ENCODE measurements around the gene SORBS1.
A peak's percentile ranks its signal among the peaks of the same experiment; 100 is the strongest.

SORBS1 gene

DNA sequence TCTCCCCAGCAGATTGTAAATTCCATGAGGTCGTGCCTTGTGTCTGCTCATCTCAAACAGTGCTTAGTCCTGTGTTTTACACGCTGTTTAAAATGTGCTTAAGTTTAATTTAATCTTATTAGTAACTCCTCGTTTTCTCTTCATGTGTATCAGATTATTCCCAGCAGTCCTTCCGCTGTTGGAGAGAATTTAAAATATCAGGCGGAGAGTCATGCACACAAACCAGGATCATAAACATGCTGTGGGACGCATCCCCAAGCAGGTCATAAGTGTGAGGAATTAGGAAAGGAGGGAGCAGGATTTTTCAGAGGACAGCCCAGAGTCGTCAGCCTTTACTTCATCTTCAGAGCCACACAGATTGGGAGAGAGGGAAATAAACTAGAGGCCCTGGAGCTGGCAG is 4.2 kb upstream of the SORBS1 start:
- DNase-seq = no peak

DNA sequence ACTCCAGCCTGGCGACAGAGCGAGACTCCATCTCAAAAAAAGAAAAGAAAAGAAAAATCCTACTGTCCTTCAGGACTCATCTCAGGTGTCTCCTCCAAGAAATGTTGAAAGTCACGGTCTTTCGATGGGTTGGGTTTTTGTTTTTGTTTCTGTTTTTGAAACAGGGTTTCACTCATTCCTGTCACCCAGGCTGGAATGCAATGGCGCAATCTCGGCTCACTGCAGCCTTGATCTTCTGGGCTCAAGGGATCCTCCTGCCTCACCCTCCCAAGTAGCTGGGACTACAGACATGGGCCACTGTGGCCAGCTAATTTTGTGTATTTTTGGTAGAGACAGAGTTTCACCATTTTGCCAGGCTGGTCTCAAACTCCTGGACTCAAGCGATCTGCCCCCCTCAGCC is 3.1 kb upstream of the SORBS1 start:
- DNase-seq = no peak

DNA sequence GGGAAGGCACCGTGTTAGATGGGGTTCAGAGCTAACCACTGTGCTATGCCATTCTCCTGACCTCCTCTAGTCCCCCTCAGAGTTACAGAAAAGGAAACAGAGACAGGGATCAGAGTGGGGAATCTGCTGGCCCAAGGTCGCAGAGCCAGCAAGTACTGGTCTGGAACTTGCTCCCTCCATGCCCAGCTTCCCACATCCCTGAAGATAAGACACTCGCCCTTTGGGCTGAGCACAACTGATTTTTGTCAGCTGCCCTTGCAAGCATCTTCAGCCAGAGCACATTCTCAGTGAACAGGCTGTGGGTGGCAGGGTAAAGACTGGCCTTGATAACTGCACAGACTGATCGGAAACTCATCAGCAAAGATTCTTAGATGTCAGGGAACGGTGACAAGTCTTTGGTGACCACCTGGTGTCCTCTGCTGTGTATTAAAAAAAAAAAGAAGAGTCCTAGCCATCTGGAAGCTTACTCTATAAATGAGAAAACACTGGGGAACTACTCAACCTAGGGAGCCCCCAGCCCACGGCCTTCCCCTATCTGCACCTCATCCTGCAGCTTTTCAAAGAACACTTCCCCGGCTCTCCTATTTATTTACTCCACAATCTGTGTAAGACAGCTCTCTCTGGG is 1.3 kb upstream of the SORBS1 start:
- DNase-seq = no peak

DNA sequence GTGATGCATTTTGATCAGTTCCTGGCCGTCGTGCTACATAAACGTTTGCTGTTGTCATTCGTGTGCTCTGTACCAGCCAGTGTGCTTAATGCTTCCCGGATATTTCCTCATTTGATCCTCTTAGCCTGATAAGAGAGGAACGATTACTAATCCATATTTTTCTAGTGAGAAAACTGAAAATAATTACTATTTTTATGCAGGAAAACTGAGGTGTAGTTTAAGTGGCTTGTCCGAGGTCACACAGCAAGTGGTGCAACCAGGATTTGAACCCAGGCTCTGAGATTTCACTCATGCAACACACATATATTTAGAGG is 650 bp upstream of the SORBS1 start:
- no peak for DNase-seq

DNA sequence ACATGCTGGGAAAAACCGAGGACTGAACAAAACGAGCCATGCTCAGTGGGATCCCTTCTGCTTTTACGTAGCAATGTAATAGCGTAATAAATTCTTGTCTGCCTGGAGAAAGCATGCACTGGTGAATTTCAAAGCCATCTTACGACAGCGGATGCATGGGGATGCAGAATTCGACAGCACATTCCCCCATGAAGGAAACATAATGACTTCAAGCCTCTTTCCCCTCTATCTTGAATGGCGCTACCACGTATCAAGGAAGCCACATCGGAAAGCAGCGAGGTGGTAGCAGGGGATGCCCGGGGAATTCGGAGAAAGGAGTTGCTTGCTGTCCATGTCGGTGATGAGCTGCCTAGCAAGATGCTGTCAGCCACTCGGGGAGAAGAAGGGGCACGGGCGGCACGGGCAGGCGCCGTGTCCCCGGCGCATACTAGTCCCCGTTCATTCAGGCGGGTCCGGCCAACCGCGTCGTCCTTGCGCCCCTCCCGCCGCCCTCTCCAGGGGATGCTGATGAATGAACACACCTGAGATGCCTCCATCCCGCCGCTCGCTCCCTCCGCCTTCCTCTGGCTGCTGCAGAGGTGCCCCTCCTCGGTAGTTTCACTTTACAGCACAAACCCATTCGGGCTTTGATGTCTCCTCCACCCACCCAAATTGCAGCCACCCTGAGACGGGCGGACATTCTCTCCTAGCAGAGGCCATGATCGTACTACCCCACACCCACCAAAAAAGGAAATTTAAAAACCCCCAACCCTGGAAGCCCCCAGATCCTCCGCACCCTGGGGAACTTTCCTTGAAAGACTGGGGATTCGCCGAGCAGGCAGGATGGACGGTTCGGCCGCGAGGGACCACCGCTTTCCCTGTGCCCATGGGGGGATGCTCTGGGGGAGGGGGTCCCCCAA is 644 bp downstream of the SORBS1 start:
- DNase-seq = peak; percentile 26

DNA sequence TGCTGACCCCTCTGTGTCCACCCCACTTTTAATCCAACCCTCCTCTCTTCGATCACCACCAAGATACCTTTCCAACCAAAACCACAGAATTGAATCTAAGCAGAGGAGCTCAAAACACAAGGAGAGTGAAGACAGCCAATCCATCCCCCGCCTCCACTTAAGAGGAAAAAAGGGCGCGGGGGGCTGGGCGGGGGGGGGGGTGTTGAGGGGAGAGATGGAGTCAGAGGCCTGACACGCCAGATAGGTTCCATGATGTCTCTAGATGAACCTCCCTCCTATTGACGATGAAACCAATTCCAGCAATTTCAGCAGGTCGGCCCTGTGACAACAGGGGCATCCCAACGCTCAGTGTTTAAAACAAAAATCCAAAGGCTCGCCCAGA is 1.3 kb downstream of the SORBS1 start:
- no peak for DNase-seq

DNA sequence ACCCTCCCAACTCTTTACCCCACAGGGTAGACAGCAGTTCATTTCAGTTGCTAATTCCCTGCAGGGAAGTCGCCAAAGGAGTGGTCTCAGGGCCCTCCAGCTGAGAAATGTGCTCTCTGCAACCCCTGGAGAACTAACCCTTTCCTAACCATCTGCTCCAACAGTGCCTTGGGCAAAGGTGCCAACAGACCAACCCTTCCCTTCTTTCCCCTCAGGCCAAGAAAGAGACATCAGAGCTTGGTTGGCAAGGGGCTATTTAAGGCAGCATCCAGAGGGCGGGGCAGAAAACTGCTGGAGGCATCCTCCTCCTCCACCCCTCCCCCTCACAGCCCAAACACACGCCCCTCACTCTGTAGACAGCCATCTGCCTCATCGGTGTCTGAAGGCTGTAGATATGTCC is 1.7 kb downstream of the SORBS1 start:
- no peak for DNase-seq

DNA sequence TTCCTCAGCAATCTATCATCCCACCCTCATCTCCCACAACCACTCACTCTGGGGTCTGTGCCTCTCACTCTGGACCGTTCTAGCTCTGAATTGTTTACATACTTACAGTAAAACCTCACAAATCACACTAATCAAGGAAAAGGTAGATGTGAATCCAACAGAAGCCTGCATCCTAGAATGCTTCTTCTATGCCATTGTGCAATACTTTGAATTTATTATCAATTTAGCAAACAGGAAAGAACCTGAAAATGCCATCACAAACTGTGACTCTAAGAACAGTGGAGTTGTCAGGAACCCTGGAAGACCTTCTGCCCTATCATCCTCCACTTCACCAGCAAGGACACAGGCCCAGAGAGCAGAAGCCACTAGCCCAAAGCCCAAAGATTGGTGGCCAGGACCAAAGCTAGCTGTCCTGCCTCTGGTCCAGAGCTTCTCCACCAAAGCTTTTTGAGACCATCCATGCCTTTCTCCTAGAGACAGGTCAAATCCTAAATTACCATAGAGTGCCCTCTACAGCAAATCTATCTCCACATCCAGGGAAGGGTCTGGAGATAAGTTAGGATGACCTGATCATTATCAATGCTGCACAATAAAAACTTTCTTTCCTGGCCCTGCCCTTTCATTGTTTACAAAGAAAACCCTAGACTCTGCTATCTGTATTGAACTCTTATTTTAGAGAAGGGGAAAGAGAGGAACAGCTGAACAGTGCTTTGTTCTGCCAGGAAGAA is 2.4 kb downstream of the SORBS1 start:
- no peak for DNase-seq

DNA sequence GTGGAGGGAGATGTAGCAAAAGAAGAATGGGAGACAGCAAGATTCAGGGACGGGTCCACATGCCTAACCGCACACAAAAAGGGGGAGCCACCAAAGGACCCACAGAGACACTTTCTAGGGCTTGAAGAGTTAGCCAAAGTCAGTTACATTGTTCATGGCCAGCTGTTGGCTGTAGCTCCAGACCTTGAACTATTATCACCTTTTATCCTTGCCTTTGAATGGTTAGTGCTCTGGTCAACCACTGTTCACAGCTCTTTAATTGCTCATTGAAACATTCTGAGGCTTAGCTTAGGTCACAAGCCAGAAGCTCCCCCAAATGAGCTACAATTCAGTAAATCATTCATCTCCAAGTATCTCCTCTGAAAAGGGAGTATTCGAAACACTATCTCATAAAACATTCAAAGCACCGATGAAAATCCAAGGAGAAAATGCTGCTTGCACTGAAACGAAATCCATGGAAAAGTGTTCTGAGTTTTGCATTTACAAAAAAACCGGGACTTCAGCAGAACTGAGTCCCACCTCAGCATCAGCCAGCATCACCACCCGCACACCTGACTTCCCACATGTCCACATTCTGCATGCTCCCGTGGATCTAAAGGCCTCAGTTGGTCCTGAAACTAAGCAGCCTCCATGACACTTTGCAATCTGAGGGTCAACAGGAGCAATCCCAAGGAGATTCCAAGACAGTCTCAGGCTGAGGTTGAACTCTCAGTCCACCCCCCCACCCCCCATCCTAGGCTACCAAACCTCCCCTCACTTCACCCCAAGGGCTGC is 4.0 kb downstream of the SORBS1 start:
- DNase-seq = no peak

DNA sequence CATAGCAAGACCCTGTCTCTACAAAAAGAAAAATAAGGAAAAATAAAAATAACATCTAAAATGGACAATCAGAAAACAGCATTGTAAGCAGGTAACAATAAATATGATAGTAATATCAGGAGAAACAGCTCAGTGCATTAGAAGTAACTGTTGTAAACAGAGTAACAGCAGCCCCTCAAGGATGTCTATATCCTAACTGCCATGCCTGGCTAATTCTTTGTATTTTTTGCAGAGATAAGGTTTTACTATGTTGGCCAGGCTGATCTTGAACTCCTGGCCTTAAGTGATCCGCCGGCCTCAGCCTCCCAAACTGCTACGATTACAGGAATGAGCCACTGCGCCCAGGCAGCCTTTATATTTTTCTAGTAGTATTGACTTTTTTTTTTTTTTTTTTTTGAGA is 7.5 kb downstream of the SORBS1 start:
- no peak for DNase-seq

DNA sequence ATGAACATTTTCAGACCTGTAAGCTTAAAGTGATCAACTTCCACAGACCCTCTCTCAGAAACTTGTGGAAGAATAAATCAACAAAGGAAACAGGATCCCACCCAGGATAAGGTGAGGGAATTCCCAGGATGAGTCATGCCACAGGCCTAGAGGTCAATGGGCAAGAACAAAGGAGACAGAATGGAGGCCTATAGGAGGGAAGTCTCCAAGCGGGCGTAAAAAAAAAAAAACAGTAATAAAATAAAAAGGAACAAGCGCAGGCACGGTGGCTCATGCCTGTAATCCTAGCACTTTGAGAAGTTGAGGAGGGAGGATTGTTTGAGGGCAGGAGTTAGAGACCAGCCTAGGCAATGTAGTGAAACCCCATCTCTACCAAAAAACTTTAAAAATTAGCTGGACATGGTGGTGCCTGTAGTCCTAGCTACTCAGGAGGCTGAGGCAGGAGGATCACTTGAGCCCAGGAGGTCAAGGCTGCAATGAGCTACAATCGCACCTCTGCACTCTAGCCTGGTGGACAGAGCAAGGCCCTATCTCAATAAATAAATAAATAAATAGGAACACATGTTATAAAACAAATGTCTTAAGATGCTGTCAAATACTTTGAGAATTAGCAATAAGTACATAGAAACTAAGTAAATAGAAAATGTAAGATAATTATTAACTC is 8.4 kb downstream of the SORBS1 start:
- DNase-seq = no peak

DNA sequence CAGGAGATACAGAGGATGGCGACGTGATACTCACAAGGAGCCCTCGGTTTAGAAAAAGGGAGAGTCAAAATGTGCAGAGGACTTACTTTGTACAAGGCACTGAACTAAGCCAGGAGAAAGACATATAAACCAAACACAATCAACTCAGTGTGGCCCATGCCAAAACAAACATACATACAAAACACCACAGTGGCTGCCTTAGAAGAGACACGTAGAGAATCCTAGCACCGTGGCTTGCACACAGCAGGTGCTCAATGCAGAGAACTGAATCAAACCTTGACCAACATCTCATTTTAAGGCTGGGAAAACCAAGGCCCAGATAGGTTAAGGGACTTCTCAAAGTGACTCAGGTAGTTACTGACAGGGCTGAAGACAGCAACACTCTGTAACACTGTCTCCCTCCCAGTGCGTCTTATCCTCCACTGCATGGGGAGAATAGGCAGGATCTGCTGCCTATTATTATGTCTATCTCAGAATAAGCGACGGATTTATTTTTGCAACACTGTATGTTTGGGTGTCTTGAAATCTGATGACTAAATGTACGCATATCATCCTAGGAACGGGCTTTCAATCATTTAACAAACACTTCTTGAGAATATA is 11.0 kb downstream of the SORBS1 start:
- DNase-seq = no peak

DNA sequence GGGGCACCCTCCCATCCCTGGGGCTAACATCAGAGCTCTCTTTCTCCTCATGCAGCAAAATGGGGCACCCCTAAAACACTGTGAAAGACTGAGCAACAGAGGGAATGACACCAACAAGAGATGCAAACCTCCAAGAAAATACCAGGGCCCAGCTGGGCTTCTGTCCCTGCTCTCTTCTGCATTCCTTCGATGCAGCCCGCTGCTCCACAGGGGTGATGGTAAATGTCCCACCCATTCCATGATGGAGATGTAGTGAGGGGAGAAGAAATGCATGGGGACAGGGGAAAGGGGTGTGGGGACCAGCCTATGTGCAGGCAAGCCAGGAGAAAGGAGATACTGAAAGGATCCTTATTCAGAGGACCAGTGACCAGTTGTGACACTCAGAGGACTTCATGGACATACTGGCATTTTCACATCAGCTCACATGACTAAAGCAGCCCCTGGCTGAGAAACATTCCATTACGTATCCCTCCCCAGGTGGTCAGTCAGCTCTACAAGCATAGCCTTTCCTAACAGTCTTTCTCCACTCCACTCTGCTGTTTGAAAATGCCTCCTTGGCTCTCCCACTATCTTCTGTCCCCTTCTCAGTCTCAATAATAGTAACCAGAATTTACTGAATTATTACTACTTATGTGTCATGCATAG is 13.3 kb downstream of the SORBS1 start:
- DNase-seq = no peak

DNA sequence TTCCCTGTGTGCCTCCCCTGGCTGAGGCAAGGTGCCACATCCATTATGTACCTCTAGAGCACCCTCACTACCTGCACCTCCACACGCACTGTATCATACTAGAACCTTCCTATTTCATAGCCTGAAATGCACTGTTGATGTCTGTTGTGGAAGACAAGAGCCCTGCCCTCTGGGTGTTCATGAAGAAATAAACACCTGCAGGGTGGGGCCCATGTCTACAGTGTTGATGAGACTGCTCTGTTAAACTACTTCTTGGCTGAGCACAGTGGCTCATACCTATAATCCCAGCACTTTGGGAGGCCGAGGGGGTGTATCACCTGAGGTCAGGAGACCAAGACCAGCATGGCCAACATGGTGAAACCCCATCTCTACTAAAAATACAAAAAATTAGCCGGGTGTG is 14.0 kb downstream of the SORBS1 start:
- no peak for DNase-seq

DNA sequence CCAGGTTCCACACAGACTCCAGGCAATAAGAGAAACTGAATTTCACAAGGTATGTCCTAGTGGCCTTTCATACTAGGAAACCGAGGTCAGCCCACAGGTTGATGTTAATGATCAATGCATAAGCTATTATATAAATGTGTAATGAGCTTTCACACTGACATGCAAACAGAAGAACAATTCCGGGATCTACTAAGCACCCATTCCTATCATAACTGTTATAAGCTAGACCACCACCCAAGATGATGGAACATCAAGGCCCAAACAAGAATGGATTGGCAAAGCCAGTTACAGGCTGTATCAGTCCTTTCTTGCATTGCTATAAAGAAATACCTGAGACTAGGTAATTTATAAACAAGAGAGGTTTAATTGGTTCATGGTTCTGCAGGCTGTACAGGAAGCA is 15.2 kb downstream of the SORBS1 start:
- DNase-seq = no peak

DNA sequence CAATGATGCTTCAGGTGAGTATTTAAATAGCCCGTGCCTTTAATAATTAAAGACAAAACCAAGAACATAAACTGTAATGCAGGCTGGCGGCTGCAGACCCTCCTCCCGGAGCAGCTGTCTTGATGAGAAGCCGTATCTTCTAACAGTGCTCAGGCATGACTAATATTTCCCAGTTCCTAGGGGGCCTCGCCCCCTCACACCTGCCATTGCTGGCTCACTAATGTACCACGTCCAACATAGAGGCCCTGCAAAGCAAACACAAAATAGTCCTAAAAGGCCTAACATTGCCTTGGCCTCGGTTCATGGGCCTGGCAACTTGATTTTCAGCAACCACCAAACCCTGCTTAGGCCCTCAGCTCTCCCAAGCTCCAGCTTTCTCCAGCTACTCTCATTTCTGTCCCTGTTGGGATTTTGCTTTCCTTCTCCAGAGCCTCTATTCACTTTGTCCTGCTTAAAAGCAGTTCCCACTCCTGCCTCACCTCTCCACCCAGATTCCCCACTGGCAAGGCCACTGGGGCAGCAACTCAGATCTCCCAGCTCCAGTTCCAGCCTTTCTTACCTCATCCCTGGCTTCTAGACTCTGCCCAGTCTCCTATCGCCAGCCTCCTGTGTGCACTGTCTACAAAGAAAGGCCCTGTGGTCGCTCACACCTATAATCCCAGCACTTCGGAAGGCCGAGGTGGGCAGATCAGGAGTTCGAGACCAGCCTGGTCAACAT is 16.2 kb downstream of the SORBS1 start:
- DNase-seq = no peak

DNA sequence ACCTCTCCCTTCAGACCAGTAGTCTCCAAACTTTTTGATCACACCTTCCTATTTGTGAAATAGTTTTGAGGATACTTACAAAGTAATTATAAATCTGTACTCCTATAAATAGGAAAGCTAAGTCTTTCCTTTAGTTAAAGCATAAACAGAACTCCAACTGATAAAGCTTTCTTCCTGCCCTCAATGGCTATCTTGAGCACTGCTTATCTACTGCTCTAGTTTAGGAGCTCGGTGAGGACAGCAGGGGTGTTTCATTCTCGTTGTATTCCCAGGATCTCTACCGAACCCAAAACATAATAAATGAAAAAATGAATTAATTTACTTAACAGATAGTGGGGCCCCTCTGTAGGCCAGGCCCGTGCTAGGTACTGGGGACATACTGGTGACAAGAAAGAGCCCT is 17.7 kb downstream of the SORBS1 start:
- no peak for DNase-seq

DNA sequence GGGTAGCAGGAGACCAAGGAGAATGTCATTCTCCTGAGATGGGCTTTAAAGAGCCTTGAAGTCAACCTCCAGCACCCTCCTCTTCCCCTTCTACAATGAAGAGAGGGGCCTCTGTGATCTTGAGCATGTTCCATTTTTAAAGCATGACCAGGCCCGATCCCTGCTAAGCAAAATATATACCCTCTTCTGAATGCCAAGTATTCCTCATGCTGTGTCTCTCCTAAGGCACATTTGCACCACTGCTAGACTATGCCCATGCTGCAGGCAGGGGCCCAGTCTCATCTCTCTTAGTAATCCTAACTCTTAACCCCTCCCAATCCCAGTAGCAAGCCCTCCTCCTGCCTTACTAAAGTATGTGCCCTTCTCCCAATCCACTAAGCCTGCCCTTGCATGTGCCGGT is 18.4 kb downstream of the SORBS1 start:
- no peak for DNase-seq

DNA sequence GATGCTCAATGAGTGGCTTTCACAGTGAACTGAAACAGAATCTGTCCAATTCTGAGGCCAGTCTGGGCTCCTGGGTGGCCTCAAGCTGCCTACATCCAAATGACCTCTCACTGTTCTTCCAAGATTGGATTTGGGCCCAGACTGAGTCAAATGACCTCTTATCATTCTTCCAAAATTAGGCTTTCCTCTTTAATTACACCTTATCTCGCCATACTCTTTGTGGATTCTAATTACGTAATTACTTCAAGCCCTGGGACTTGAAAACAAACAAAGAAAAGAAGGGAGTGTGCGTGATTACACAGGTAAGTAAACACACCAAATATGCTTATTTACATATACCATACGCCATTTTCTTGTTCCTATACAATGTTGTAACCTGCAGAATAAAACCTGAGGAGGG is 18.8 kb downstream of the SORBS1 start:
- DNase-seq = no peak

DNA sequence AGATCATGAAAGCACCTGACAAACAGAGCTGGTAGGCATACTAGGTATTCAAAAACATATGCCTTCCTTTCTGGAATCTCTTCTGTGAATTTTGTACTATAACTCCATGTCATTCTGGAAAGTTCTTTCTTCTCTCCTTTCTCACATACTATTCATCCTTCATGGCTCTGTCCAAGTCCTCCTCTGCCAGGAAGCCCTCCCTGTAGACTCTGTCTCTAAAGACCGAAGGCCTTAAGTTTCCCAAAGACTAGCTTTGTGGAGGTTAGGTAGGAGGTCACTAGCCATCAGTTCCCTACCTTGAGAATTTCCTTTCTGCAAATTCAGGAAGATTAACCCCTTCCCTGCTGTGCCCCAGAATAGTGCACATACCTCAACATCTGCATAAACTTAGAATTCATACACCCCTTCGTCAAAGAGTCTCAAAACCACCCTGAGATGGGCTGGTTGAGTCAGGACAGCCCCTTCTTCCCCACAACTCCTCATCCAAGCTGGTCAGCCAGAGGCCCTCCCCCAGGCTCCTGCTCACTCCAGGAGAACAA is 20.6 kb downstream of the SORBS1 start:
- no peak for DNase-seq
